Upper lobe of left lung (tissue), 4 donors: ENCODE data around the gene RORB.

Experiments used
- CTCF ChIP-seq, 6 experiments: fragments of 450-650 bp in 4 of 6; fragments of 200-600 bp in 2 of 6; sonication (generic) in 2 of 6; IDR thresholded peaks; one replicate each; pipeline ENCODE4 v1.5.1; 2016 to 2019; ENCODE audit warnings: antibody characterized with exemption in 6 of 6
- POLR2A ChIP-seq, 4 donors: fragments of 450-650 bp; IDR thresholded peaks; one replicate each; pipeline ENCODE4 v1.5.1; 2016 to 2017; ENCODE audit warnings: antibody characterized with exemption in 4 of 4, mild to moderate bottlenecking in 2 of 4
- POLR2AphosphoS5 ChIP-seq, 2 donors: sonication (generic); formaldehyde crosslinking; IDR thresholded peaks; one replicate each; pipeline ENCODE4 v1.5.1; 2017; ENCODE audit warnings: antibody characterized with exemption in 2 of 2

GRCh38 chr9:74513221-74513620 lies 16.1 kb downstream of the RORB start:
- TF ChIP-seq POLR2A (IDR thresholded peaks at IDR 0.05): no peak
- no peak for TF ChIP-seq CTCF (IDR thresholded peaks at IDR 0.05)
- no peak for TF ChIP-seq POLR2AphosphoS5 (IDR thresholded peaks at IDR 0.05)
